Measurements from ENCODE around the gene MAPK8IP2. TPM values are rescaled to one million over a fixed set of nuclear protein-coding genes. Genes with fewer than 3 reads are reported as not detected.

Gene MAPK8IP2
- total RNA-seq, 1 experiment from 2014 or later = 0.79 TPM

- Histone ChIP-seq H4K20me1 (ENCODE audit: insufficient read depth) (no peaks in the 10 kb centered on the region), H3K79me2 (ENCODE audit: low read depth) (no peaks in the 10 kb centered on the region), H3K4me2 (no peak overlapping the region), H3K27ac (no peak overlapping the region), H3K9me3 (ENCODE audit: insufficient read depth, low read depth) (no peaks in the 10 kb centered on the region), H3F3A (ENCODE audit: insufficient read depth, low read depth) (peaks cover under 1% of the 10 kb centered on the region; the same call in 1 of the 2 replicates), H3K4me3 (no peak overlapping the region), H3K27me3 (ENCODE audit: insufficient read depth, low read depth) (no peaks in the 10 kb centered on the region), H3K36me3 (ENCODE audit: low read depth) (peaks cover 21% of the 10 kb centered on the region; the same call in 1 of the 2 replicates), H3K9me2 (ENCODE audit: insufficient read depth) (no peaks in the 10 kb centered on the region), H3K4me1 (replicated peaks; ENCODE audit: insufficient read depth) (no peaks in the 10 kb centered on the region), H2AFZ (no peak overlapping the region)
- POLR2A ChIA-PET (ENCODE audit: unreplicated experiment) = no interaction called here
- TF ChIP-seq CTCF (conservative IDR thresholded peaks at IDR 0.05) = no peak
- no peak for TF ChIP-seq EZH2 (IDR thresholded peaks at IDR 0.05; ENCODE audit: low read depth)
- intact Hi-C loops (cut with micrococcal nuclease; ENCODE audit: unreplicated experiment) = no loop called here
- no TSS peak for BruUV-seq (replicated peaks)
- DNase-seq = no peak
- CTCF ChIA-PET = no interaction called here
Measured at GRCh38 chr22:50574383-50574755, 26.2 kb upstream of the MAPK8IP2 start.

- Histone ChIP-seq H3K4me1 (replicated peaks; ENCODE audit: insufficient read depth) (no peaks in the 10 kb centered on the region), H3K27ac (no peak overlapping the region), H3K36me3 (ENCODE audit: low read depth) (peaks cover 20% of the 10 kb centered on the region; the same call in 1 of the 2 replicates), H3K9me3 (ENCODE audit: insufficient read depth, low read depth) (no peaks in the 10 kb centered on the region), H4K20me1 (ENCODE audit: insufficient read depth) (no peaks in the 10 kb centered on the region), H3K79me2 (ENCODE audit: low read depth) (peaks cover 6% of the 10 kb centered on the region; the same call in 1 of the 2 replicates), H3F3A (ENCODE audit: insufficient read depth, low read depth) (peaks cover 10% of the 10 kb centered on the region; the same call in 1 of the 2 replicates), H3K4me3 (no peak overlapping the region), H3K27me3 (ENCODE audit: insufficient read depth, low read depth) (no peaks in the 10 kb centered on the region), H3K4me2 (no peak overlapping the region), H2AFZ (no peak overlapping the region), H3K9me2 (ENCODE audit: insufficient read depth) (no peaks in the 10 kb centered on the region)
- BruUV-seq (replicated peaks) = no TSS peak
- CTCF ChIA-PET = no interaction called here
- POLR2A ChIA-PET (ENCODE audit: unreplicated experiment) = no interaction called here
- DNase-seq = no peak
- TF ChIP-seq CTCF (conservative IDR thresholded peaks at IDR 0.05) = no peak
- intact Hi-C loops (cut with micrococcal nuclease; ENCODE audit: unreplicated experiment) = no loop called here
Measured at GRCh38 chr22:50575426-50575941, 25.1 kb upstream of the MAPK8IP2 start.

- Histone ChIP-seq H4K20me1 (ENCODE audit: insufficient read depth) (no peaks in the 10 kb centered on the region), H3K9me3 (ENCODE audit: insufficient read depth, low read depth) (no peaks in the 10 kb centered on the region), H3K9me2 (ENCODE audit: insufficient read depth) (no peaks in the 10 kb centered on the region), H3K27ac (no peak overlapping the region), H3F3A (ENCODE audit: insufficient read depth, low read depth) (peaks cover 10% of the 10 kb centered on the region; the same call in 1 of the 2 replicates), H3K79me2 (ENCODE audit: low read depth) (peaks cover 11% of the 10 kb centered on the region), H3K27me3 (ENCODE audit: insufficient read depth, low read depth) (no peaks in the 10 kb centered on the region), H2AFZ (no peak overlapping the region), H3K4me1 (replicated peaks; ENCODE audit: insufficient read depth) (0 out of 2 replicates have a peak, but pooled peaks cover 2% of the 10 kb centered on the region), H3K36me3 (ENCODE audit: low read depth) (peaks cover 23% of the 10 kb centered on the region; the same call in 1 of the 2 replicates), H3K4me3 (no peak overlapping the region), H3K4me2 (no peak overlapping the region)
- CTCF ChIA-PET = no interaction called here
- BruUV-seq (replicated peaks) = no TSS peak
- POLR2A ChIA-PET (ENCODE audit: unreplicated experiment) = no interaction called here
- no peak for TF ChIP-seq EZH2 (IDR thresholded peaks at IDR 0.05; ENCODE audit: low read depth)
- TF ChIP-seq CTCF (conservative IDR thresholded peaks at IDR 0.05) = peak; percentile 57; the same call in 1 of the 2 replicates
- intact Hi-C loops (cut with micrococcal nuclease; ENCODE audit: unreplicated experiment) = no loop called here
- DNase-seq = peak; percentile 24 to 60
Measured at GRCh38 chr22:50576070-50576469, 24.5 kb upstream of the MAPK8IP2 start.

Data from PC-9 (cell line).